ENCODE data around the gene ZAP70.

Gene ZAP70

GRCh38 chr2:97724946-97725688, 11.7 kb downstream of the ZAP70 start:
- POLR2A ChIA-PET = no interaction called here
- CTCF ChIA-PET = no interaction called here
- TF ChIP-seq ARNT (IDR thresholded peaks at IDR 0.05) (no peak), SUZ12 (IDR thresholded peaks at IDR 0.05) (no peak), LEF1 (IDR thresholded peaks at IDR 0.05; ENCODE audit: borderline replicate concordance) (no peak), ZNF384 (IDR thresholded peaks at IDR 0.05) (no peak), FOXK2 (IDR thresholded peaks at IDR 0.05) (no peak), FOXM1 (IDR thresholded peaks at IDR 0.05; ENCODE audit: borderline replicate concordance) (no peak), SP1 (IDR thresholded peaks at IDR 0.05) (no peak), L3MBTL2 (conservative IDR thresholded peaks at IDR 0.05) (no peak), HDGF (IDR thresholded peaks at IDR 0.05; ENCODE audit: borderline replicate concordance) (no peak)

GRCh38 chr2:97726261-97727064, 13.1 kb downstream of the ZAP70 start:
- ChIA-PET POLR2A (no interaction called here), CTCF (no interaction called here)
- DNase-seq (ENCODE audit: extremely low spot score) = no peak
- TF ChIP-seq TARDBP (IDR thresholded peaks at IDR 0.05) = no peak
- TF ChIP-seq ELF4 (IDR thresholded peaks at IDR 0.05) = no peak
- no peak for TF ChIP-seq BHLHE40 (IDR thresholded peaks at IDR 0.05; ENCODE audit: borderline replicate concordance)
- no peak for TF ChIP-seq SUZ12 (IDR thresholded peaks at IDR 0.05)
- TF ChIP-seq CTBP1 (IDR thresholded peaks at IDR 0.05; ENCODE audit: borderline replicate concordance) = no peak
- no peak for TF ChIP-seq SP1 (IDR thresholded peaks at IDR 0.05)
- no peak for TF ChIP-seq FOXA1 (IDR thresholded peaks at IDR 0.05)
- no peak for TF ChIP-seq HDGF (IDR thresholded peaks at IDR 0.05; ENCODE audit: borderline replicate concordance)
- TF ChIP-seq ZNF384 (IDR thresholded peaks at IDR 0.05) = no peak
- no peak for TF ChIP-seq FOXM1 (IDR thresholded peaks at IDR 0.05; ENCODE audit: borderline replicate concordance)
- TF ChIP-seq ARNT (IDR thresholded peaks at IDR 0.05) = no peak

More at GRCh38 chr2:97724946-97725688, 11.7 kb downstream of the ZAP70 start:
- DNase-seq (ENCODE audit: extremely low spot score) = no peak

GRCh38 chr2:97727296-97727695, 13.9 kb downstream of the ZAP70 start:
- CTCF ChIA-PET = no interaction called here
- DNase-seq (ENCODE audit: extremely low spot score) = no peak
- POLR2A ChIA-PET = no interaction called here
- TF ChIP-seq FOXM1 (IDR thresholded peaks at IDR 0.05; ENCODE audit: borderline replicate concordance) = no peak
- TF ChIP-seq ARNT (IDR thresholded peaks at IDR 0.05) = no peak
- no peak for TF ChIP-seq LEF1 (IDR thresholded peaks at IDR 0.05; ENCODE audit: borderline replicate concordance)
- TF ChIP-seq NFRKB (IDR thresholded peaks at IDR 0.05) = no peak
- no peak for TF ChIP-seq ZNF384 (IDR thresholded peaks at IDR 0.05)
- TF ChIP-seq BHLHE40 (IDR thresholded peaks at IDR 0.05; ENCODE audit: borderline replicate concordance) = no peak
- no peak for TF ChIP-seq ELF4 (IDR thresholded peaks at IDR 0.05)
- no peak for TF ChIP-seq L3MBTL2 (conservative IDR thresholded peaks at IDR 0.05)
- TF ChIP-seq TARDBP (IDR thresholded peaks at IDR 0.05) = no peak
- TF ChIP-seq HDGF (IDR thresholded peaks at IDR 0.05; ENCODE audit: borderline replicate concordance) = no peak
- TF ChIP-seq SP1 (IDR thresholded peaks at IDR 0.05) = no peak
- TF ChIP-seq CTBP1 (IDR thresholded peaks at IDR 0.05; ENCODE audit: borderline replicate concordance) = no peak
- no peak for TF ChIP-seq SUZ12 (IDR thresholded peaks at IDR 0.05)
- no peak for TF ChIP-seq FOXA1 (IDR thresholded peaks at IDR 0.05)
- TF ChIP-seq PKNOX1 (IDR thresholded peaks at IDR 0.05) = no peak
- TF ChIP-seq FOXK2 (IDR thresholded peaks at IDR 0.05) = no peak

- ChIA-PET POLR2A (no interaction called here), CTCF (interaction anchor here (0.6 kb wide), 1 partner anchor 1460 kb away, joined by 3 read pairs; no protein-coding TSS in a partner anchor)
- TF ChIP-seq CTBP1 (IDR thresholded peaks at IDR 0.05; ENCODE audit: borderline replicate concordance) (no peak), FOXM1 (IDR thresholded peaks at IDR 0.05; ENCODE audit: borderline replicate concordance) (no peak), SP1 (IDR thresholded peaks at IDR 0.05) (no peak), ZNF384 (IDR thresholded peaks at IDR 0.05) (no peak), LEF1 (IDR thresholded peaks at IDR 0.05; ENCODE audit: borderline replicate concordance) (no peak), L3MBTL2 (conservative IDR thresholded peaks at IDR 0.05) (no peak), BHLHE40 (IDR thresholded peaks at IDR 0.05; ENCODE audit: borderline replicate concordance) (no peak)
- DNase-seq (ENCODE audit: extremely low spot score) = no peak
Observed at GRCh38 chr2:97728091-97728731, 14.8 kb downstream of the ZAP70 start.

- CTCF ChIA-PET = interaction anchor here (0.9 kb wide), 1 partner anchor 140 kb away, joined by 3 read pairs; no protein-coding TSS in a partner anchor
- POLR2A ChIA-PET = interaction anchor here (1.2 kb wide), 1 partner anchor 11 kb away, joined by 3 read pairs; no protein-coding TSS in a partner anchor
- TF ChIP-seq TARDBP (IDR thresholded peaks at IDR 0.05) (no peak), ZNF384 (IDR thresholded peaks at IDR 0.05) (no peak), ELF4 (IDR thresholded peaks at IDR 0.05) (no peak), NFRKB (IDR thresholded peaks at IDR 0.05) (no peak), SP1 (IDR thresholded peaks at IDR 0.05) (no peak), L3MBTL2 (conservative IDR thresholded peaks at IDR 0.05) (no peak), BHLHE40 (IDR thresholded peaks at IDR 0.05; ENCODE audit: borderline replicate concordance) (no peak), FOXK2 (IDR thresholded peaks at IDR 0.05) (no peak), CTBP1 (IDR thresholded peaks at IDR 0.05; ENCODE audit: borderline replicate concordance) (no peak), FOXA1 (IDR thresholded peaks at IDR 0.05) (no peak), ARNT (IDR thresholded peaks at IDR 0.05) (no peak), HDGF (IDR thresholded peaks at IDR 0.05; ENCODE audit: borderline replicate concordance) (no peak), LEF1 (IDR thresholded peaks at IDR 0.05; ENCODE audit: borderline replicate concordance) (no peak), PKNOX1 (IDR thresholded peaks at IDR 0.05) (no peak), FOXM1 (IDR thresholded peaks at IDR 0.05; ENCODE audit: borderline replicate concordance) (no peak), SUZ12 (IDR thresholded peaks at IDR 0.05) (no peak)
- DNase-seq (ENCODE audit: extremely low spot score) = no peak
Observed at GRCh38 chr2:97730245-97730644, 16.9 kb downstream of the ZAP70 start.

Measured in HEK293T (cell line).